HL-60 (cell line): ENCODE measurements around the gene ZNF609.

Source experiments
- DNase-seq, 2 experiments: peaks; one replicate each; pipeline ENCODE4 v3.0.0-alpha.2; 2010 to 2020; ENCODE audit warnings: low read depth in 1 of 2, low spot score in 1 of 2
- H3K27ac ChIP-seq: fragments of 250-450 bp; sonication (Bioruptor Pico); replicated peaks from 2 replicates; pipeline ENCODE4 v1.5.1; 2020; ENCODE audit warnings: mild to moderate bottlenecking, moderate library complexity
- H3K27me3 ChIP-seq: fragments of 250-450 bp; sonication (Bioruptor Pico); 2 replicates; pipeline ENCODE4 v1.5.1; 2021; ENCODE audit warnings: mild to moderate bottlenecking, moderate library complexity; ENCODE audit not compliant: insufficient read depth, poor library complexity, severe bottlenecking
- H3K4me3 ChIP-seq: replicated peaks from 2 replicates; pipeline ENCODE4 v1.5.1; 2011; ENCODE audit warnings: mild to moderate bottlenecking, control low read depth, low read length; ENCODE audit not compliant: insufficient read depth
- CTCF ChIP-seq: IDR thresholded peaks from one replicate; pipeline ENCODE4 v1.5.1; 2011; ENCODE audit warnings: low read length, control low read depth, inconsistent platforms; ENCODE audit not compliant: insufficient read depth
- GABPA ChIP-seq: IDR thresholded peaks from 2 replicates; pipeline ENCODE4 v1.6.1; 2012; ENCODE audit warnings: low read depth
- POLR2AphosphoS5 ChIP-seq: IDR thresholded peaks from 2 replicates; pipeline ENCODE4 v1.6.1; 2012; ENCODE audit warnings: low read depth
- REST ChIP-seq: IDR thresholded peaks from 2 replicates; pipeline ENCODE4 v1.6.1; 2012; ENCODE audit warnings: low read depth; ENCODE audit not compliant: insufficient replicate concordance
- SPI1 ChIP-seq: IDR thresholded peaks from 2 replicates; pipeline ENCODE4 v1.6.1; 2012; ENCODE audit warnings: low read depth, mild to moderate bottlenecking, borderline replicate concordance

The ZNF609 gene

GRCh38 chr15:64716452-64716851 lies 256.1 kb downstream of the ZNF609 start:
- Histone ChIP-seq H3K4me3 (no peak overlapping the region), H3K27me3 (no peaks in the 10 kb centered on the region), H3K27ac (no peak overlapping the region)
- TF ChIP-seq GABPA: no peak
- TF ChIP-seq POLR2AphosphoS5: no peak
- no peak for TF ChIP-seq CTCF
- no peak for TF ChIP-seq REST
- no peak for TF ChIP-seq SPI1
- DNase-seq: no peak

- no peak overlapping the region for H3K4me3 ChIP-seq
- no peak for DNase-seq
- TF ChIP-seq REST (no peak), SPI1 (no peak), CTCF (no peak), GABPA (no peak), POLR2AphosphoS5 (no peak)
- H3K27me3 ChIP-seq: no peaks in the 10 kb centered on the region
- H3K27ac ChIP-seq: no peak overlapping the region
Observed at GRCh38 chr15:64717130-64717529, 256.8 kb downstream of the ZNF609 start.

- no peak for DNase-seq
Observed at GRCh38 chr15:64717735-64718495, 257.5 kb downstream of the ZNF609 start.

More at GRCh38 chr15:64717735-64718495, 257.5 kb downstream of the ZNF609 start:
- H3K27me3 ChIP-seq: no peaks in the 10 kb centered on the region
- TF ChIP-seq REST (no peak), CTCF (no peak), SPI1 (no peak), POLR2AphosphoS5 (no peak), GABPA (no peak)
- no peak overlapping the region for H3K4me3 ChIP-seq
- no peak overlapping the region for H3K27ac ChIP-seq
